ENCODE data around the gene SLC9B1. TPM values are rescaled to one million over a fixed set of nuclear protein-coding genes. Genes with fewer than 3 reads are reported as not detected.

SLC9B1 gene
- total RNA-seq, 2 donors from 2014 or later = not detected

DNA sequence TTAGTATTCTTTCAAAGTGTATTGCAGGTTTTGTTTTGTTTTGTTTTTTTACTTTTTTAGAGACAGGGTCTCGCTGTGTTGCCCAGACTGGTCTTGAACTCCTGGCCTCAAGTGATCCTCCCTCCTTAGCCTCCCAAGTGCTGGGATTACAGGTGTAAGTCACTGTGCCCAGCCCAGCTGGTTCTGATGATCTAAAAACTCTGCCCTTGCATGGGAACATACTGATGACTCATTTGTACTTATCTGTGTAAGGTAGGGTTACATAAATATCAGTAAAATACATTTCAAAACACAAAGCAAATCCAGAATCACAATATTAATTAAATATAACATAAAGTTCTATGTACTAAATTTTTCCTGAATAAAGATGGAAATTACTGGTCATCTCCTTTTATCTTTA, 7.4 kb upstream of the SLC9B1 start:
- TF ChIP-seq CTCF (IDR thresholded peaks at IDR 0.05) (no peak), POLR2A (IDR thresholded peaks at IDR 0.05) (no peak)
- ATAC-seq (no peak), DNase-seq (no peak)
- intact Hi-C loops (cut with DNase I) = no loop called here
- Histone ChIP-seq H3K9me3 (no peaks in the 10 kb centered on the region), H3K4me1 (no peaks in the 10 kb centered on the region), H3K27ac (no peak overlapping the region), H3K27me3 (no peaks in the 10 kb centered on the region), H3K4me3 (no peak overlapping the region), H3K36me3 (replicated peaks in 1 of 2; ENCODE audit: insufficient read depth in 1 of 2, low read depth in 2 of 2) (no peaks in the 10 kb centered on the region)
- 95 to 97% methylated on average over 1 of the region's 1 CpG for WGBS, 2 donors

DNA sequence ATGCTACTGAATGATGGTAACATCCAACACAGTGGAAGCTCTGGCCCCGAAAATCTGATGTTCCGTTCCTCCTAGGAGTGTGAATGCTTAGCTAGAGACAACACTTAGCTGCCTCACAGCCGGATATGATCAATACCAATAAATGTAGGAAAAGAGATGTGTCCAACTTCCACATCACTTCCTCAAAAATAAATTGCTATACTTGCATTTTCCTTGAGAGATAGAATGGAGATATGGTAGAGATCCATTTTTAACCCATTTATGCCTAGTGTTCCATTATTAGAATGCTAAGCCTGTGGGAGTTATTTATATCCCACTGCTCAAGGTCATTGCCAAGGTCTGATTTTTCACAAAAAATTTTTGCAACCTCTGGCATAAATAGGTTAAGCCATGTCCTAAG, 5.5 kb upstream of the SLC9B1 start:
- no peak for DNase-seq
- intact Hi-C loops (cut with DNase I) = no loop called here
- Histone ChIP-seq H3K4me3 (no peak overlapping the region), H3K27me3 (no peaks in the 10 kb centered on the region), H3K4me1 (peaks cover 8% of the 10 kb centered on the region), H3K27ac (no peak overlapping the region), H3K9me3 (no peaks in the 10 kb centered on the region), H3K36me3 (replicated peaks in 1 of 2; ENCODE audit: insufficient read depth in 1 of 2, low read depth in 2 of 2) (no peaks in the 10 kb centered on the region)
- no peak for ATAC-seq
- TF ChIP-seq POLR2A (IDR thresholded peaks at IDR 0.05) (no peak), CTCF (IDR thresholded peaks at IDR 0.05) (no peak)
- 87 to 91% methylated on average over 3 of the region's 3 CpGs for WGBS, 2 donors

DNA sequence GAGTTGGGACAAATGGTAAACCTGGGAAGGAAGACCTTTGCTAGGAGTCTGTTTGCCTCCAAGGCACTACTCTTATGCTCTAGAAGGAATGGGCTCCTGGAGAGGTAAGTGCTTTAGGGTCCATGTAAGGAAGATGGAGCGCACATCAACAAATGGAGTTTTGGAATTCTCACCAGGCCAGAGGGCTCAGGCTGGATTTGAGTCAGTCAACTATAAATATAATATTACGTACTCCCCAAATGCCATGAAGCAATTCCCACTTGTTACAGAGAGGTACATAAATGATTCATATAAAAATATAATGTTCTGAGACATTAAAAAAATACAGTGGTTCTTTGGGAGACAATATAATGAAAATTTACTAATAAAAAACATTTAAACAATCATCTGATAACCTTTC, 1.6 kb upstream of the SLC9B1 start:
- Histone ChIP-seq H3K27ac (no peak overlapping the region), H3K36me3 (replicated peaks in 1 of 2; ENCODE audit: insufficient read depth in 1 of 2, low read depth in 2 of 2) (no peaks in the 10 kb centered on the region), H3K4me1 (peaks cover 18% of the 10 kb centered on the region), H3K9me3 (no peaks in the 10 kb centered on the region), H3K27me3 (no peaks in the 10 kb centered on the region), H3K4me3 (no peak overlapping the region)
- WGBS, 2 donors = 82 to 100% methylated on average over 2 of the region's 2 CpGs
- DNase-seq = no peak
- intact Hi-C loops (cut with DNase I) = no loop called here
- ATAC-seq = no peak
- TF ChIP-seq CTCF (IDR thresholded peaks at IDR 0.05) (no peak), POLR2A (IDR thresholded peaks at IDR 0.05) (no peak)

GRCh38 chr4:103018391-103019307, 856 bp downstream of the SLC9B1 start:
- intact Hi-C loops (cut with DNase I) = no loop called here
- TF ChIP-seq POLR2A (IDR thresholded peaks at IDR 0.05) = no peak
- no peak for TF ChIP-seq CTCF (IDR thresholded peaks at IDR 0.05)
- DNase-seq = peak; percentile 33 to 51 (median 49)
- no peak for ATAC-seq
- H3K27me3 ChIP-seq = no peaks in the 10 kb centered on the region
- H3K4me1 ChIP-seq = peaks cover 18% of the 10 kb centered on the region
- no peaks in the 10 kb centered on the region for H3K36me3 ChIP-seq (replicated peaks in 1 of 2; ENCODE audit: insufficient read depth in 1 of 2, low read depth in 2 of 2)
- WGBS, 2 donors = 41 to 45% methylated on average over 8 of the region's 8 CpGs
- no peaks in the 10 kb centered on the region for H3K9me3 ChIP-seq
- no peak overlapping the region for H3K4me3 ChIP-seq
- H3K27ac ChIP-seq = peak overlapping the region; percentile 88 to 92 (median 91)

DNA sequence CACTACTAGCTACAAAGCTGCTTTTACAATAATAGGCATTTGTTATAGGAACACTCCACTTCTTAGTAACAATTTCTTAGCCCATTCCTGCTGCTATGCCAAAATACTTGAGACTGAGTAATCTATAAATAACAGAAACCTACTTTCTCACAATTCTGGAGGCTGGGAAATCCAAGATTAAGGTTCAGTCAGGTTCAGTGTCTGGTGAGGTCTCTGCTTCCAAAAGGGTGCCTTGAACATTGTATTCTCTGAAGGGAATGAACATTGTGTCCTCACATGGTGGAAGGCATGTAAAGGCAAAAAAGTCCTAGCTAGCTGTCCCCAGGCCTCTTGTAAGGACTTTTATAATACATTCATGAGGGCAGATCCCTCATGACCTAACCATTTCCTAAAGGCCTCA, 7.0 kb downstream of the SLC9B1 start:
- intact Hi-C loops (cut with DNase I) = no loop called here
- Histone ChIP-seq H3K27me3 (no peaks in the 10 kb centered on the region), H3K4me3 (no peak overlapping the region), H3K36me3 (replicated peaks in 1 of 2; ENCODE audit: insufficient read depth in 1 of 2, low read depth in 2 of 2) (no peaks in the 10 kb centered on the region), H3K9me3 (no peaks in the 10 kb centered on the region), H3K4me1 (peaks cover 25% of the 10 kb centered on the region), H3K27ac (peak overlapping the region; percentile 72 to 90 (median 82))
- TF ChIP-seq POLR2A (IDR thresholded peaks at IDR 0.05) (no peak), CTCF (IDR thresholded peaks at IDR 0.05) (no peak)
- ATAC-seq (peak; percentile 6), DNase-seq (no peak)

Data from body of pancreas (tissue), 4 donors.